HG02588 (cell line): ENCODE results near the gene EFCAB8.
"Not testable (repeated sequence)": the region's sequence is repeated elsewhere in the genome, so short reads cannot be mapped to it uniquely, and the experiment has no call there.

Experiments used
- ATAC-seq: cut with Tn5 transposase; IDR thresholded peaks from one replicate; pipeline ENCODE4 v1.9.1; 2021; ENCODE audit warnings: mild to moderate bottlenecking, moderate library complexity; ENCODE audit not compliant: unreplicated experiment

EFCAB8 gene

DNA sequence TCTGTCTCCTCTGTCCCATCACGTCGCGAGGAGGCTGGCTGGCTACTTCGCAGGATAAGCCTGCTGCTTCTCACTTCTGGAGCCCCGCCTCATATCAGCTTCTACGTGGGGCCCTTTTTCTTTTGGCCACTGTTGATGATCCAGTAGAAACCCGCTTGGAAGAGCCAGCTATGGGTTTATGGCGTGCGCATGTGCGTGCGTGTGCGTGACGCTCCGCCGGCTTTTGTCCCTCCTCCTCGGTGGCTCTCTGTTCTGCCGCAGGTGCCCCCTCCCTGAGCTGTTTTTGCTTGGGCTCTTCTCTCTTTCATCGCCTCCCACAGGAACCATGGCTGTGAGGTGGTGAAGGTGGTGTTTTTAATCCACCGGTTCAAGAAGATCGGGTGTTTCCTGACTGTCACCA is 26.5 kb downstream of the EFCAB8 start:
- ATAC-seq = no peak

DNA sequence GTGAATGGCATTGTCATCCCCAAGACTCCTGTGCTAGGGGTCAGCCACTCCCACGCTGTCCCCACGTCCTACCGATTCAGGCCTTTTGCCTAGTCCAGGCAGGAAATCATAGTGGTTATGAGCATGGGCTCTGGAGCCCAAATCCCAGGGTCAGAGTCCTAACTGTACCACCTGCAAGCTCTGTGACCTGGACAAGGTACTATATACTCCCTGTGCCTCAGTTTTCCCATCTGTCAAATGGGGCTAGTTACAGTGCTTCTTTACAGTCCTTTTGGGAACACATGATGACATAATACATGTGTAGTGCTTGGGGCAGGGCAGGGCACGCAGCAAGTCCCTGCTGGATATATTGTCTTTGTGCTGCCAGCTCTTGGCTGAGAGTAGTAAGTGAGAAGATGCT is 27.2 kb downstream of the EFCAB8 start:
- no peak for ATAC-seq

DNA sequence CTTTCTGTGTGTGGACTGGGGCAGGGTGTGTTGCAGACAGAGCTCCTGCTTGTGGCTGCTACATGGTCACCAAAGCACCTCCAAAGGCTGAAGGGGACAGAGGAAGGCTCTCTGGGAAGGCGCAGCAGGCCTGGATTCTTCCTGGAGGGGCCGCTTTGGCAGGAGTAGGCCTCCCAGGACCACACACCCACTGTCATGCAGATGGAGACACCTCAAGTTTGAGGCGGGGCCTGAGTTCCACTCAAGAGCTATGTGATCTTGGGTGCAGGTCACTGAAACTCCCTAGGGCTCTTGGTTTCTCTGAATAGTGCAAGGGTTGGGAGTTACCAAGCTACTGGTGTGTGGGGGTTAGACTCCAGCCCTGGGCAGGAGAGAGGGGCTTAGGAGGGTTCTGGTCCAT is 27.9 kb downstream of the EFCAB8 start:
- ATAC-seq = no peak

DNA sequence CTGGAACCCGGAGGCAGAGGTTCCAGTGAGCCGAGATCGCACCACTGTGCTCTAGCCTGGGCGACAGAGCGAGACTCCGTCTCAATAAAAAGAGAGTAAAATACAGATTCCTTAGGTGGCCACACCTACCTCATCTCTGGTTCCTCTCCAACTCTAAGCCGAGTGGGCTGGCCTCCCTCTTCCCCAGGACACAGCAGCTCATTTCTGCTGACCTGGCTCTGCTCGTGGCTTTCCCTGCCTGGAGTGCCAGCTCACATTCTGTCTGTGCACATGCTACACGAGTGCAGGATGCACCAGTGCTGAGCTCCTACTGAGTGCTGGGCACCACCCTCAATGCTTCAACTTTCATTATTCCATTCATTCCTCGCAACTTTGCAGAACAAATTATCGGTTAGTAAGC is 28.8 kb downstream of the EFCAB8 start:
- ATAC-seq = no peak

DNA sequence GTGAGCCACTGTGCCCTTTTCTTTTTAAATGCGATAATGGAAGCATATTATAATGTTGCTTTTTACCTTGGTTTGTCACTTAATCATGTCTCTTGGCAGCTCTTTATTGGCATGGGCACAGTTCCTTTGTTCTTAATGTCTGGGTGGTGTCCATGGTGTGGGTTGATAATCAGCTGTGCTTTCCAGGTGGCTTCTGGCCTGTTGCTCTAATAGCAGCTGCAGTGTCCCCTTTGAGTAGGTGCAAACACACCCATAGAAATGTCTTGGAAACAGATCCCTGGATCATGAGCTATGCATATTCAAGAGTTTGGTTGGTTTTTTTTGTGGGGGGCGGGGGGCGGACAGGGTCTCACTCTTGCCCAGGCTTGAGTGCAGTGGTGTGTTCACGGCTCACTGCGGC is 29.9 kb downstream of the EFCAB8 start:
- no peak for ATAC-seq

DNA sequence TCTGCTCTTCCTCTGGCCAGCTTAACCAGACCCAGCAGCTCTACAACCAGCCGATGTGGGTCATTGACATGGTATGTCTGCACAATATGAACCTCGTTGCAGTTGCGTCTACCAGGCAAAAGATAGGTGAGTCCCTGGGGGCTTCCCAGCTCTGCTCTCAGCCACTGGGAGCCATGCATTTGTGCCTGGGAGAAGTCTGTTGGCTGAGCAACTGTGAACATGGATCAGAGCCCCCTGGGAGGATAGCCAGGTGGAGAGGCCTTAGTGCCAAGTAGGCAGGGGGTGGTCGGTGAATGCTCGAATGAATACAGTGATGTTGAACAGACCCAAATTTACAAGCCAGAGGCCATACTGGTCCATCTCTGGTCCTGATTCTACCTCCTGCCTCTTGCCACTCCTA is 30.6 kb downstream of the EFCAB8 start:
- no peak for ATAC-seq

DNA sequence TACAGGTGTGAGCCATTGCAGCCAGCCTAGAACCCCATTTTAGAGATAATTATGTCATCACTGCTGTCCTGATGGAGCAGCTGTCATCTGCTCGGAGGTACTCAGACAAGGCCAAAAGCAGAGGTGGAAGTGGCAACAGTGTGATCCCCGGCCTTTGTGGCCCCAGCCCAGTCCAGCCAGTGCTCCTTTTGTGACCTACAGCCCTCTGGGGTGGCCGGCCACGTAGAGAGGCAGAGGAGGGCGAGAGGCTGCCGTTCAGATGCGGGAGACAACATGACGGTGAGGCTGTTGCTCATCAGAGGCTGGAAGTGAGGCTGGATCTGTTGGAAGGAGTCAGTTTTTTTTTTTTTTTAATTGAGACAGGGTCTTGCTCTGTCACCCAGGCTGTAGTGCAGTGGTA is 32.8 kb downstream of the EFCAB8 start:
- ATAC-seq = no peak

DNA sequence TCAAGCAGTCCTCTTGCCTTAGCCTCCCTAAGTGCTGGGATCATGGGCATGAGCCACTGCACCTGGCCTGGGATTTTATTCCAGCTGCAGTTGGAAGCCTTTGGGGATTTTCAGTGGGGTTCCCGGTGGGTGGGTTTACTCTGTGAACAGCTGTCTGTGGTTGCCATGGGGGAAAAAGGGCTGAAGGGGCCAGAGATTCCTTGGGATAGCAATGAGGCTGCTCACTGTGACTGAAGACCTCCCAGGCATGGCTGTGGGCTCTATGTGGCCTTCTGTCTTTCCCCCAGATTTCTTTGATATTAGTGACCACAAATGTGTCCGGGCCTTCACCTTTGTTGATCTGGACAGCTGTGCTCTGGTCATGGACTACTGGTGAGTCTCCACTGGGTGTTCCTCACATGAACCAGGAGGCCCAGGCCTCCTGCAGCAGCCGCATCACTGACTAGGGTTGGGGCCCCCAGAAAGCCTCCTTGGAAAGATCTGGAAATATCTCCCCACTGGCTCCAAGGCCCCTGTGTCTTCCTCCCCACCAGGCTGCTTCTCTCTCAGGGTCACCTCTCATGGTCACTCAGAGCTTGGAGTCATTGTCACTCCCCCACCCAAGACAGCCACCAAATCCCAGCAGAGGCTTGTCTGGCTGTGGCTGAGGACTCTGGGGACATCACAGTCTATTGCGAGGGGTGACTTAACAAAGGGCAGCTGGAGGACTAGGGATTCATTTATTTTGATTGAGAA is 33.4 kb downstream of the EFCAB8 start:
- ATAC-seq = no peak

DNA sequence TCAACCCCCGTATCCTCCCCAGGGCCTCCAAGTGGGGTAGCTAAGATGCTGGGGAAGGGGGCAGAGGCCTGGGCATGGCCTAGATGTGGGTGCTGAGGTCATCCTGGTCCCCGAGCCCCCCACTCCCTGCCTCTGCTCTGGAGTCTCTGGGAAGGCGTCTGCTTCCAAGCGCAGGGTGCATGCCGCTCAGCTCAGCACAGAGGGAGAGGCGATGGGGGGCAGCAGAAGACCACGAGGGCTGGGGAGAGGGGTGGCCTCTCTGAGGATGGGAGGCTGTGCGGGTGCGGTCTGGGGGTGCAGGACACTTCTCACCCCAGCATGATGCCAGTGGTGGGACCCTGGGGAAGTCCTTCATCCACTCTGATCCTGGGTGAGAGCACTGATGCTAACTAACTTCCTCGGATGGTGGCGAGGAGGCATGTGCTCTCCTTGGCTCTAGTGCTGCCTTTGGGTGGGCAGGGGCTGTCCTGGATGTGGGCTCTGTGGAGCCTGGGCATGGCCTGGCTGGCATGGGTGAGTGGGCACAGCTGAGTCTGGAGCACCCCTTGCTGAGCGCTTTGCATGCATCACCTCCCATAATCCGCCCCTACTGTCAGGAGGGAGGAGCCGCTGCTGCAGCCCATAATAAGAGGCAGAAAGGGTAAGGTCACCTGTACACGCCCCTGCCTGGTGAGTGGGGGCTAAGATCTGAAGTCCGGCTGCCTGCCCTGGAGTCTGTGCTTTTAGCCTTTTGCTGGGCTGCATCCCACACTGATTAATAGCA is 34.7 kb downstream of the EFCAB8 start:
- no peak for ATAC-seq

DNA sequence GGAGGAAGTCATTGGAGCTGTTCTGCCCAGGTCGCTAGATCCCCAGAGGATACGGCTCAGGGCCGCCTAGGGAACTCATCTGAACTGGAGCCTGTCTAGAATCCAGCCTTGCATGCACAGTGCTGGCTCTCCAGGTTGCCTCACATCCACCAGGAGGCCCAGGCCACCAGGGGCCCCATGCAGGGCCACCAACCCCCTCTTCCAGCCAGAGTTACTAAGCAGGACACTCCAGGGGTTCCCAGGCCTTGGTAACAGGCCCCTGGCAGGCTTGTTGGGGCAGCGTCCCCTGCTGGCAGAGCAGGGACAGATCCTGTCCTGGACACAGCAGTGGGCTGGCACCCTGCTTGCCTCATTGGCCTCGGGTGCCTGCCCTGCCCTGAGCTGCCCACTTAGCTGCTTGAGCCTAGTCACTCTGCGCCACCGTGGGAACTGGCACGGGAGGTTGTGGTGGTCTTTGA is 35.3 kb downstream of the EFCAB8 start:
- no peak for ATAC-seq

DNA sequence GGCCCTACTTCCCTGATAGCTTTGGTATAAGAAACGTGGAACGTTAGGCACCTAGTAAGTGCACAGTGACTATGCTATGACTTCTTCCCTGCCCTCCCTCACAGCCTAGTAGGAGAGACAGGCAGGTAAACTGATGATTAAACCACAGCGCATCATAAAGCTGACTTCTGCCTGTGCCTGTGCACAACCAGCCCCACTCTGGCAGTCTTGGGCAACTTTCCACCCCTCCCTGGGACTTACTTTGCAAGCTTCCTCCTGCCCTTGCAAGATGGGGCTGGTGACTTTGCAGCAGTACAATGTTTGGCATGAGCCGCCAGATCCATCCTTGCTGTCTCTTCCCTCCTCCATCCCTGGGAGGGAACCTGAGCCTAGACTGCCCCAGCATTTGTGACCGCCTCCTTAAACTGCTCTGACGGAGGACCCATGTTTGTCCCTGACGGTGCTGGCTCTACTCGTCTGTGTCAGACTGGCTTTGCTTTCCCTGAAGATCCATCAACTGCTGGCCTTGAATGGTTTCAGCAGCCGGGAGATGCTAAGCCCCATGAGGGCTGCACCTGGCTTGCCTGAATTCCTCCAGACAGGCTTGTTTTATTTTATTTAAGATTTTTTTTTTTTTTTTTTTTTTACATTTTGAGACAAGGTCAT is 36.1 kb downstream of the EFCAB8 start:
- no peak for ATAC-seq

DNA sequence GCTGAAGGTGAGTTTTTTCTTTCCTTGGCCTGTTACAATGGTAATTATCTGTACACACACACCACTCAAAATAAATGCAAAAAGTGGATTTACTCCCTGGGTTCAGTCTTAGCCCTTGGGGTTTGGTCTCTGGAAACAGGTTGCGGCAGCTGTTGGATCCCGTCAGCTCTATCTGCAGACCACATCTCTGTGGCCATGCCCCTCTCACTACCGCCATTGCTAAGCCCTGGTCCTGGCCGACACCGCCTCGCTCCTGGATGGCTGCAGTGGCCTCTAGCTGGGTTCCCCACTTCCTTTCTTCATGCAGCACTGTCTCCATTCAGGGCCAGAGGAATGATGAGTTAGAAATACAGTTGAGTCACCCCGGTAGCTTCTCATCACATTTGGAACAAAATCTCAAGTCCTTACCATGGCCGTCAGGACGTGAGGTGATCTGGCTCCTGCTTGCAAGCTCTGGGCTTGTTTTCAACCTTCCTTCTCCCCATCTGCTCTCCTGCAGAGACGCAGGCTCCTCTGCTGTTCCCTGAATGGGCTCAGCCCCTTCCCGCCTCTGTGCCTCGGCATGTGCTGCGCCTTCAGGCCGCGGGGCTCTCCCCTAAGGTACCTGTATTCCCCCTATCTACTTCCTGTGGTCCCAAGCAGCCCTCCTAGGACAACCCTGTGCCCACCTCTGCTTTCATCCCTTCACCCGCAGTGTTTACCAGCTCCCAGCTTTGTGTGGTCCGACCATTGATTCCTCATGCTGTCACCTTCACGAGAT is 38.0 kb downstream of the EFCAB8 start:
- ATAC-seq = no peak

DNA sequence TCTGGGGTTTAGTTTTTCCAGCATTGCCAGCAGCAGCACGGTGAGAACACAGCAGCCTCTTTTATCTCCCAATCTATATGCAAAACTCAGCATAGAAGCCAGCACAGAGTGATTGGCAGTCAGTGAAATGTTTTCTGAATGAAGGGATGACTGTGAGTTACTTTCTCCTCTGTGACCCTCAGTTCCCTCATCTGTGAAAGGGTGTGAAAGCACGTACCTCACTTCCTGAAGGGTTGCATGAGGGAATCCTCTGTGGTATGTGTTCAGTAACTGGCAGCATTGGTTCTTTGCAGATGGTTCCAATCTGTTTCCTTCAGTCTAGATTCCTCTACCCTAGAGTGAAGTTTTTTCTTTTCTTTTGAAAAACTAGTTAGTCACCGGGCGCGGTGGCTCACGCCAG is 40.0 kb downstream of the EFCAB8 start:
- ATAC-seq = no peak

DNA sequence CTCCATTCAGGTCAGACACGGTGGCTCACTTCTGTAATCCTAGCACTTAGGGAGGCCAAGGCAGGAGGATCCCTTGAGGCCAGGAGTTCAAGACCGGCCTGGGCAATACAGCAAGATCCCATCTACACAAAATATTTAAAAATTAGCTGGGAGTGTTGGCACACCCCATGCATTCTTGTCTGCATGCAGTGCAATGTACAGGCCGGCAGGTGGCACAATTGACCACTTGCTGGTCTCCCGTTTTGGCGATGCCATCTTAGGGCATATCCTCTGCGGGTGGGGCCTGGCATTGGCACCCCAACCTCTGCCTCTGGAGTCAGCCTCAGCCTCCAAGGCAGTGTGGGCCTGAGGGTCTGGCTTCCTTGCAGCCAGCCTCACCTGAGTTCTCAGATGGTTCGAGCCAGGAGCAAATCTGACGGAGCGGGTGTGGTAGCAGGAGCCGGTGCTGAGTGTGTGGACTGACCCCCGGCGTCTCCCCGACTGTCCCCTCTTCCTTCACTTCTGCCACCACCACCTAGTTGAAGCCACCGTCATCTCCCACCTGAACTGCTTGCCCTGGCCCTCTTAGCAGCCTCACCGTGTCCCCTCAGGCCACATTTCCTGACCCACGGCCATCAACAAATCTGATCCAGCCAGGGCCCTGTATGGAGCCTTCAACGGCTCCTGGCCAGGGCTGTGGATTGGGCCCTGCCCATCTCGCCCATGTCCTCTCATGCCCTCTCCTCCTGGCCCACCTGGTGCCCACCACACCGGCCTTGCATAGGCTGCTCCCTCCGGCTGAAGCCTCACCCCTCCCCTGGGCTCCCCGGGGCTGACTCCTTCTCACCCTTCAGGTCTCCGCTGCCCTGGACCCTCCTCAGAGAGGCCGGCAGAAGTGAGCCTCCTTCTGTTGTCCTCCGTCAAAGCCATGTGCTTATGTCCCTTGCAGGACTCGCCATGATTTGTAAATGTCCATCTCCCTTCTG is 44.0 kb downstream of the EFCAB8 start:
- no peak for ATAC-seq

DNA sequence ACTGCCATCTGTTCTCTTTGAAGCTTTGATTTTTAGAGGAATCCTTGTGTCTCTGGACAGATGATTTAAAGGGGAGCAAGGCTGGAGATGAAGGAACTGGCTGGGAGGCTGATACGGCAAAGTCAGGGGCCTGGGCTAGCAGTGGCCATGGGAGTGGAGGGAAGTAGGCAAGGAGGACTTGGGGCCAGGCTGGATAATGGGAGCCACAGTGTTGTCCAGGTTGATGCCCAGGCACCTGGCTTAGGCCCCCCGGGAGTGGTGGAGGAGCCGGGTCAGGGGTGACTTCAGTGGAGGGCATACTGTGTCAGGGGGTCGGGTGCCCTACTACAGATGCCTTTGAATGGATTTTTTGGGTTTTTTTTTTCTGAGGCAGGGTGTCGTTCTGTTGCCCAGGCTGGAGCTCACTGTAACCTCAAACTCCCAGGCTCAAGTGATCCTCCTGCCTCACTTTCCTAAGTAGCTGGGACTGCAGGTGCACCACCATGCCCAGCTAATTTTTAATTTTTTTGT is 45.0 kb downstream of the EFCAB8 start:
- ATAC-seq = no peak

DNA sequence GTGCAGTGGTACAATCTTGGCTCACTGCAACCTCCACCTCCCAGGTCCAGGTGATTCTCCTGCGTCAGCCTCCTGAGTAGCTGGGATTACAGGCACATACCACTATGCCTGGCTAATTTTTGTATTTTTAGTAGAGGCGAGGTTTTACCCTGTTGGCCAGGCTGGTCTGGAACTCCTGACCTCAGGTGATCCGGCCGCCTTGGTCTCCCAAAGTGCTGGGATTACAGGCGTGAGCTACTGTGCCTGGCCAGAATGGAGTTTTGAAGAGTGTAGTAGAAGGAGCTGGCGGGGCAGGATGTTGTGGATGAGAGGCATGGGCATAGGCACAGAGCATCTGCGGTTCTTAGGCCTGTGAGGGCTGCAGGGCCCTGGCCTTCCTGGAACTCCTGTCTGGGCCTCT is 46.0 kb downstream of the EFCAB8 start:
- not testable (repeated sequence) for ATAC-seq

DNA sequence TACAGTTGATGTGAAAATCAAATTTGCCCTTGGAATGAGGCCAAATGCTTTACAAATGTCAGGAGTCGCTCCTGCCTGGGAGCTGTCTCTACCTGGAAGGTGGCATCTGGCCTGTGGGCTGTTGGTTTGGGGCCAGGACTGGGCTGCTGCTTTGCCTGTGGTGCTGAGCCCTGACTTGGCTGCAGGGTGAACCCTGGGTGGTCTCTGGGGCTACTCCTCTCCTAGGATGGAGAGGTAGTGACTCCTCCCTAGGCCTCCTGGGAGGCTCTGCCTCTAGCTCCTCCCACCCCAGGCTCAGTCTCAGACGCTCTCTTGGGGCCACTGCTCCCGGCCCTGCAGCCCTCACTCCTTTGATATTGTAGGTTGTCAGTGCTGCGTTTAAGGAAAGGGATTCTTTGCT is 47.5 kb downstream of the EFCAB8 start:
- ATAC-seq = no peak

DNA sequence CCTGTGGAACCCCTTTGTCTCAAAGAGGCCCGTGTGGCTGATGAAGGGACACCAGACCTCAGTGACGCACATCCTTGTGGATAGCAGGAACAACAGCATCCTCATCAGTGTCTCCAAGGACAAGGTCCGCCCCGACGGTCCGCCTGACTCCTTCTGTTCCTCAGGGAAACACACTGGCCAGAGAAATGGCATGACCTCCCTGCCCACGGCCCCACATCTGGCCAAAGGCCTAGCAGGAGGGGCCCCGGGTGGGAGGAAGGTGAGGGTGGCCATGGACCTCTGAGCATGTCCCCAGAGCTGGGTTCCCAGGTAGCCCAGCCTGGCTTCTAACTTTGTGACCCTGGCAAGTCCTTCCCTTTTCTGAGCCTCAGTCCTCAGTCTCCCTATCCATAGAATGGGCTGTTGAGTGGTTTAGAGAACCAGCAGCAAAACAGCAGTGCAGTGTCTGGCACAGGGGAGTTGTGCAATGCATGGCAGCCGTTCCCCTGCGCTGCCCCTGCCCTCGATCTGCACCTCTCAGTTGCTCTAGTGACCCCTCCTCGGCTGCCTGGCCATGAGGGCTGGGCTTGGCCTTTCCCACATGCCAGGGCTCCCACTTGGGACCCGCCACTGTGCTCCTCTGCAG is 48.3 kb downstream of the EFCAB8 start:
- ATAC-seq = no peak

DNA sequence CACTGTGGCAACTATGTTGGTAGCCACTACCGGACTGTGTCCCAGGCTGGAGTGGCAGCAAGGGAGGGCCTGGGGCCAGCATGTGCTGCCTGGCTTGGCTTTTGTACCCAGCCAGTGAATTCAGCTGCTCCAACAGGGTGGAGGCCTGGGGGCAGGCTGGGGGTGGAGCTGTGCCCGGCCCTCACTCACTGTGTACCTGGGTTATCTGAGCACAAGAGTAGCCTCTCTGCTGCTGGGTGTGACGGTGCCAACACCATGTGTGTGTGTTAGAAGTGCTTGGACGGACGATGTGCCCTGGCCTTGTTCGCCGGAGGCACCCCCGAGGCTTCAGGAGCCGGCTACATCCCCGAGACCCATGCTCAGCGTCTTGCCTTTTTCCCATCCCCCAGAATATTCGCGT is 49.2 kb downstream of the EFCAB8 start:
- ATAC-seq = no peak
